Hepatocyte (in vitro differentiated cells): ENCODE data around the gene LUZP2. TPM values are rescaled to one million over a fixed set of nuclear protein-coding genes. Genes with fewer than 3 reads are reported as not detected.

Experiments used
- DNase-seq: peaks from one replicate; pipeline ENCODE4 v3.0.0-alpha.2; 2016; ENCODE audit warnings: low spot score
- H2AFZ ChIP-seq: fragments of 200-600 bp; sonication (generic); 2 replicates; pipeline ENCODE4 v1.6.0; 2016; ENCODE audit warnings: antibody characterized with exemption, mild to moderate bottlenecking
- H3K27ac ChIP-seq: fragments of 200-600 bp; sonication (generic); 2 replicates; pipeline ENCODE4 v1.5.1; 2016; ENCODE audit warnings: mild to moderate bottlenecking
- H3K27me3 ChIP-seq: fragments of 200-600 bp; sonication (generic); 2 replicates; pipeline ENCODE4 v1.6.1; 2016
- H3K36me3 ChIP-seq: fragments of 200-600 bp; sonication (generic); replicated peaks from 2 replicates; pipeline ENCODE4 v1.5.1; 2016; ENCODE audit warnings: low read depth; ENCODE audit not compliant: insufficient read depth
- H3K4me1 ChIP-seq: fragments of 200-600 bp; sonication (generic); 2 replicates; pipeline ENCODE4 v1.5.1; 2016; ENCODE audit warnings: mild to moderate bottlenecking, moderate library complexity; ENCODE audit not compliant: insufficient read depth
- H3K4me2 ChIP-seq: fragments of 200-600 bp; sonication (generic); 2 replicates; pipeline ENCODE4 v1.6.0; 2016
- H3K4me3 ChIP-seq: fragments of 200-600 bp; sonication (generic); 2 replicates; pipeline ENCODE4 v1.5.1; 2016; ENCODE audit warnings: mild to moderate bottlenecking
- H3K79me2 ChIP-seq: fragments of 200-600 bp; sonication (generic); 2 replicates; pipeline ENCODE4 v1.6.0; 2017; ENCODE audit warnings: mild to moderate bottlenecking
- H3K9me2 ChIP-seq: fragments of 200-600 bp; sonication (generic); replicated peaks from 2 replicates; pipeline ENCODE4 v1.6.0; 2017; ENCODE audit warnings: mild to moderate bottlenecking; ENCODE audit not compliant: insufficient read depth
- H3K9me3 ChIP-seq: fragments of 200-600 bp; sonication (generic); 2 replicates; pipeline ENCODE4 v1.5.1; 2016; ENCODE audit warnings: low read depth, mild to moderate bottlenecking
- H4K20me1 ChIP-seq: fragments of 200-600 bp; sonication (generic); 2 replicates; pipeline ENCODE4 v1.6.0; 2016; ENCODE audit warnings: mild to moderate bottlenecking; ENCODE audit not compliant: insufficient read depth, poor library complexity, severe bottlenecking
- CTCF ChIP-seq: fragments of 200-600 bp; sonication (generic); IDR thresholded peaks from 2 replicates; pipeline ENCODE4 v1.5.1; 2016; ENCODE audit warnings: antibody characterized with exemption, mild to moderate bottlenecking; ENCODE audit not compliant: poor library complexity
- EZH2 ChIP-seq: fragments of 200-600 bp; sonication (generic); IDR thresholded peaks from 2 replicates; pipeline ENCODE4 v1.6.1; 2016; ENCODE audit warnings: antibody characterized with exemption, mild to moderate bottlenecking, borderline replicate concordance
- EZH2phosphoT487 ChIP-seq: fragments of 200-600 bp; sonication (generic); IDR thresholded peaks from one replicate; pipeline ENCODE4 v1.6.1; 2018; ENCODE audit warnings: antibody characterized with exemption, mild to moderate bottlenecking, low read depth, moderate library complexity; ENCODE audit not compliant: unreplicated experiment, severe bottlenecking
- WGBS: methylation state at CpG from one replicate; pipeline ENCODE4 v1.1.6; 2016; ENCODE audit warnings: low lambda C conversion rate; ENCODE audit errors: missing lambda C conversion rate; 5-methylcytosine and 5-hydroxymethylcytosine counted together
- polyA plus RNA-seq: library from polyadenylated mRNA; unstranded; fragments of >200 nt; fragmentation: Nextera tagmentation; extraction: Ambion mirVana; gene quantifications from 2 replicates; pipeline ENCODE4 v1.2.1, GENCODE V29; 2016
- total RNA-seq: library from RNA; depleted of rRNA; stranded (reverse); fragments of >200 nt; gene quantifications from 2 replicates; pipeline ENCODE4 v1.2.3, GENCODE V29; 2014

Gene LUZP2
- total and polyA plus RNA-seq, 2 experiments from 2014 or later: 2.2 to 7.9 TPM

GRCh38 chr11:24560324-24560723, 63.5 kb downstream of the LUZP2 start:
- DNase-seq: no peak
- Histone ChIP-seq H3K4me3 (no peak overlapping the region), H3K79me2 (no peaks in the 10 kb centered on the region), H3K4me2 (no peak overlapping the region), H3K9me2 (no peaks in the 10 kb centered on the region), H4K20me1 (no peaks in the 10 kb centered on the region), H3K27me3 (no peaks in the 10 kb centered on the region), H3K36me3 (no peaks in the 10 kb centered on the region), H2AFZ (no peak overlapping the region), H3K4me1 (no peaks in the 10 kb centered on the region), H3K27ac (no peak overlapping the region), H3K9me3 (no peaks in the 10 kb centered on the region)
- WGBS: 72% methylated on average over 4 of the region's 4 CpGs
- TF ChIP-seq CTCF (no peak), EZH2phosphoT487 (no peak), EZH2 (no peak)

- no peak overlapping the region for H3K4me3 ChIP-seq
- no peaks in the 10 kb centered on the region for H3K27me3 ChIP-seq
- no peaks in the 10 kb centered on the region for H3K9me3 ChIP-seq
Observed at GRCh38 chr11:24567380-24567779, 70.5 kb downstream of the LUZP2 start.

GRCh38 chr11:24572376-24572775, 75.5 kb downstream of the LUZP2 start:
- DNase-seq: no peak
- no peaks in the 10 kb centered on the region for H3K27me3 ChIP-seq
- no peak overlapping the region for H2AFZ ChIP-seq
- no peak for TF ChIP-seq EZH2phosphoT487
- no peak for TF ChIP-seq CTCF
- TF ChIP-seq EZH2: no peak
- no peak overlapping the region for H3K4me3 ChIP-seq
- H3K36me3 ChIP-seq: no peaks in the 10 kb centered on the region
- no peak overlapping the region for H3K27ac ChIP-seq
- 88% methylated on average over 1 of the region's 1 CpG for WGBS
- no peaks in the 10 kb centered on the region for H3K4me1 ChIP-seq
- H3K4me2 ChIP-seq: no peak overlapping the region
- no peaks in the 10 kb centered on the region for H4K20me1 ChIP-seq
- no peaks in the 10 kb centered on the region for H3K9me3 ChIP-seq
- H3K79me2 ChIP-seq: no peaks in the 10 kb centered on the region
- no peaks in the 10 kb centered on the region for H3K9me2 ChIP-seq

More at GRCh38 chr11:24567380-24567779, 70.5 kb downstream of the LUZP2 start:
- Histone ChIP-seq H2AFZ (no peak overlapping the region), H3K27ac (no peak overlapping the region), H3K4me2 (no peak overlapping the region), H4K20me1 (no peaks in the 10 kb centered on the region), H3K36me3 (no peaks in the 10 kb centered on the region), H3K79me2 (no peaks in the 10 kb centered on the region), H3K4me1 (no peaks in the 10 kb centered on the region), H3K9me2 (no peaks in the 10 kb centered on the region)
- no peak for DNase-seq
- TF ChIP-seq EZH2phosphoT487: no peak

GRCh38 chr11:24574461-24574860, 77.6 kb downstream of the LUZP2 start:
- Histone ChIP-seq H4K20me1 (no peaks in the 10 kb centered on the region), H3K27me3 (no peaks in the 10 kb centered on the region), H3K4me2 (no peak overlapping the region), H3K27ac (no peak overlapping the region), H3K4me3 (no peak overlapping the region), H3K9me2 (no peaks in the 10 kb centered on the region), H3K9me3 (no peaks in the 10 kb centered on the region), H3K79me2 (no peaks in the 10 kb centered on the region), H3K36me3 (no peaks in the 10 kb centered on the region), H3K4me1 (no peaks in the 10 kb centered on the region), H2AFZ (no peak overlapping the region)
- no peak for DNase-seq
- WGBS: 86% methylated on average over 1 of the region's 1 CpG
- TF ChIP-seq EZH2 (no peak), CTCF (no peak), EZH2phosphoT487 (no peak)
